K562 (cell line): ENCODE data around the gene PYY. TPM values are rescaled to one million over a fixed set of nuclear protein-coding genes. Genes with fewer than 3 reads are reported as not detected.
A peak's percentile ranks its signal among the peaks of the same experiment; 100 is the strongest.

Source experiments
- CEBPB ChIP-seq: fragments of 450-650 bp; IDR thresholded peaks from 2 replicates; pipeline ENCODE4 v1.6.1; 2016; ENCODE audit warnings: missing genetic modification characterization, missing compliant biosample characterization
- CXXC5 ChIP-seq: fragments of 250-450 bp; sonication (Bioruptor Pico); IDR thresholded peaks from 2 replicates; pipeline ENCODE4 v1.8.0; 2022; ENCODE audit warnings: inconsistent platforms, mild to moderate bottlenecking, moderate library complexity
- FOXP1 ChIP-seq: sonication (generic); formaldehyde crosslinking; IDR thresholded peaks from 2 replicates; pipeline ENCODE4 v1.8.0; 2022; ENCODE audit warnings: mild to moderate bottlenecking, missing genetic modification reagents
- PPARD ChIP-seq: fragments of 250-450 bp; sonication (Bioruptor Pico); IDR thresholded peaks from 2 replicates; pipeline ENCODE4 v1.8.0; 2022; ENCODE audit warnings: inconsistent platforms, mild to moderate bottlenecking, moderate library complexity
- RAD21 ChIP-seq, 2 experiments: fragments of 250-450 bp in 1 of 2; fragments of 450-650 bp in 1 of 2; sonication (Bioruptor Pico) in 1 of 2; formaldehyde crosslinking in 1 of 2; IDR thresholded peaks in 1 of 2; conservative IDR thresholded peaks in 1 of 2; 2 replicates each; pipeline versions ENCODE4 v1.4.0 to v1.8.0; 2020 to 2022; ENCODE audit warnings: mild to moderate bottlenecking in 2 of 2, moderate library complexity in 1 of 2
- SNIP1 ChIP-seq: fragments of 450-650 bp; IDR thresholded peaks from 2 replicates; pipeline ENCODE4 v1.7.1; 2017; ENCODE audit warnings: low read depth, mild to moderate bottlenecking
- SRSF3 ChIP-seq: fragments of 200-400 bp; formaldehyde crosslinking; IDR thresholded peaks from 2 replicates; pipeline ENCODE4 v1.6.1; 2016; ENCODE audit warnings: mild to moderate bottlenecking, low read length, moderate library complexity; ENCODE audit not compliant: insufficient read depth
- ZNF121 ChIP-seq: sonication (generic); formaldehyde crosslinking; conservative IDR thresholded peaks from 2 replicates; pipeline ENCODE4 v1.8.0; 2022; ENCODE audit warnings: missing genetic modification reagents
- ZNF224 ChIP-seq: sonication (generic); formaldehyde crosslinking; IDR thresholded peaks from 2 replicates; pipeline ENCODE4 v1.8.0; 2022; ENCODE audit warnings: mild to moderate bottlenecking, missing genetic modification reagents
- ZNF23 ChIP-seq: fragments of 250-450 bp; sonication (Bioruptor Pico); IDR thresholded peaks from 2 replicates; pipeline ENCODE4 v1.4.0; 2020; ENCODE audit warnings: mild to moderate bottlenecking
- ZNF696 ChIP-seq: fragments of 250-450 bp; sonication (Bioruptor Pico); conservative IDR thresholded peaks from 2 replicates; pipeline ENCODE4 v1.4.0; 2020; ENCODE audit warnings: mild to moderate bottlenecking, moderate library complexity
- ZSCAN32 ChIP-seq: fragments of 450-650 bp; formaldehyde crosslinking; IDR thresholded peaks from 2 replicates; pipeline ENCODE4 v1.4.0; 2020; ENCODE audit warnings: mild to moderate bottlenecking, moderate library complexity
- polyA plus RNA-seq, 8 experiments: library from polyadenylated mRNA; depleted of rRNA in 4 of 8; stranded (reverse) in 5 of 8; unstranded in 3 of 8; fragments of >200 nt; fragmentation: Nextera tagmentation in 2 of 8; fragmentation: Illumina TruSeq in 1 of 8; extraction: Ambion mirVana in 2 of 8; extraction: Trizol in 1 of 8; gene quantifications; 2 replicates each; pipeline versions ENCODE4 v1.2.1 to v1.2.3, GENCODE V29; 2011 to 2014; ENCODE audit warnings: inconsistent platforms in 1 of 8, missing spikeins in 1 of 8
- total RNA-seq, 7 experiments: library from RNA; depleted of rRNA in 6 of 7; stranded (reverse); fragments of >200 nt in 6 of 7; fragmentation: Illumina TruSeq in 2 of 7; extraction: Trizol in 2 of 7; gene quantifications; 2 replicates each; pipeline versions ENCODE4 v1.2.1 to v1.2.3, GENCODE V29; 2011 to 2021; ENCODE audit warnings: low replicate concordance in 1 of 7
- TF ChIP-seq, protein P1 (sequence below): fragments of 200-600 bp; sonication (generic); IDR thresholded peaks from one replicate; pipeline ENCODE4 v1.6.1; 2012; ENCODE audit warnings: mild to moderate bottlenecking, low read depth, low read length, inconsistent platforms
- TF ChIP-seq, protein P2 (sequence below): sonication (generic); formaldehyde crosslinking; IDR thresholded peaks from 2 replicates; pipeline ENCODE4 v1.8.0; 2022; ENCODE audit warnings: mild to moderate bottlenecking, missing genetic modification reagents
- TF ChIP-seq, protein P3 (sequence below): fragments of 250-450 bp; sonication (Bioruptor Pico); IDR thresholded peaks from 2 replicates; pipeline ENCODE4 v1.4.0; 2020; ENCODE audit warnings: borderline replicate concordance

Gene PYY
- total and polyA plus RNA-seq, 9 of the 15 experiments (the other 6 are each of a cell fraction or from before 2014, with no cell fraction given) = not detected

DNA sequence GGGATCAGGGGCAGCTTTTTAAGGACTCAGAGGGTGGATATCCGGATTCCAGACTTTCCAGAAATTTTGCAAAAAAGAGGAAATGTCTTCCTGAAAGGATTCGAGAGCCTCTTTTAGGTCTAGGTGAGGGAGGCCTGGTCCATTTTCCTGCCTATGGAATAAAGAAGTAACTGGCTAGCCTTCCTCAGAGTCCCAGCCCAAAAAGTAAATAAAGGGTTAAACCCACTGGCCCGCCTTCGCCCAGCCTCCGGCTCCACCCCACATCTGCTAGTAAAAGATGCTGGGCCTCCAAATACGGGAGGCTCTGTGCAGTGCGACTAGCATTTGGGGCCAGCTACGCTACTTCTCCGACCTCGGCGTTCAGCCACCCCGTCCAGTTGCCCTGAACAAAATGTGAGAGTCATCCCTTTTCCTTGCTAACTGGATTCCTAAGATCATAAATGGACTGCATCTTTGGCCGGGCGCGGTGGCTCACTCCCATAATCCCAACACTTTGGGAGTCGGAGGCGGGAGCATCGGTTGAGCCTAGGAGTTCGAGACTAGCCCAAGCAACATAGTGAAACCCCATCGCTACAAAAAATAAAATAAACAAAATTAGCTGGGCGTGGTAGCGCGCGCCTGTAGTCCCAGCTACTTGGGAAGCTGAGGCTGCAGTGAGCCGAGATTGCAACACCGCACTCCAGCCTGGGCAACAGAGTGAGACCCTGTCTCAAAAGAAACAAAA, 45.6 kb downstream of the PYY start (continued):
- TF ChIP-seq, protein P1, sequence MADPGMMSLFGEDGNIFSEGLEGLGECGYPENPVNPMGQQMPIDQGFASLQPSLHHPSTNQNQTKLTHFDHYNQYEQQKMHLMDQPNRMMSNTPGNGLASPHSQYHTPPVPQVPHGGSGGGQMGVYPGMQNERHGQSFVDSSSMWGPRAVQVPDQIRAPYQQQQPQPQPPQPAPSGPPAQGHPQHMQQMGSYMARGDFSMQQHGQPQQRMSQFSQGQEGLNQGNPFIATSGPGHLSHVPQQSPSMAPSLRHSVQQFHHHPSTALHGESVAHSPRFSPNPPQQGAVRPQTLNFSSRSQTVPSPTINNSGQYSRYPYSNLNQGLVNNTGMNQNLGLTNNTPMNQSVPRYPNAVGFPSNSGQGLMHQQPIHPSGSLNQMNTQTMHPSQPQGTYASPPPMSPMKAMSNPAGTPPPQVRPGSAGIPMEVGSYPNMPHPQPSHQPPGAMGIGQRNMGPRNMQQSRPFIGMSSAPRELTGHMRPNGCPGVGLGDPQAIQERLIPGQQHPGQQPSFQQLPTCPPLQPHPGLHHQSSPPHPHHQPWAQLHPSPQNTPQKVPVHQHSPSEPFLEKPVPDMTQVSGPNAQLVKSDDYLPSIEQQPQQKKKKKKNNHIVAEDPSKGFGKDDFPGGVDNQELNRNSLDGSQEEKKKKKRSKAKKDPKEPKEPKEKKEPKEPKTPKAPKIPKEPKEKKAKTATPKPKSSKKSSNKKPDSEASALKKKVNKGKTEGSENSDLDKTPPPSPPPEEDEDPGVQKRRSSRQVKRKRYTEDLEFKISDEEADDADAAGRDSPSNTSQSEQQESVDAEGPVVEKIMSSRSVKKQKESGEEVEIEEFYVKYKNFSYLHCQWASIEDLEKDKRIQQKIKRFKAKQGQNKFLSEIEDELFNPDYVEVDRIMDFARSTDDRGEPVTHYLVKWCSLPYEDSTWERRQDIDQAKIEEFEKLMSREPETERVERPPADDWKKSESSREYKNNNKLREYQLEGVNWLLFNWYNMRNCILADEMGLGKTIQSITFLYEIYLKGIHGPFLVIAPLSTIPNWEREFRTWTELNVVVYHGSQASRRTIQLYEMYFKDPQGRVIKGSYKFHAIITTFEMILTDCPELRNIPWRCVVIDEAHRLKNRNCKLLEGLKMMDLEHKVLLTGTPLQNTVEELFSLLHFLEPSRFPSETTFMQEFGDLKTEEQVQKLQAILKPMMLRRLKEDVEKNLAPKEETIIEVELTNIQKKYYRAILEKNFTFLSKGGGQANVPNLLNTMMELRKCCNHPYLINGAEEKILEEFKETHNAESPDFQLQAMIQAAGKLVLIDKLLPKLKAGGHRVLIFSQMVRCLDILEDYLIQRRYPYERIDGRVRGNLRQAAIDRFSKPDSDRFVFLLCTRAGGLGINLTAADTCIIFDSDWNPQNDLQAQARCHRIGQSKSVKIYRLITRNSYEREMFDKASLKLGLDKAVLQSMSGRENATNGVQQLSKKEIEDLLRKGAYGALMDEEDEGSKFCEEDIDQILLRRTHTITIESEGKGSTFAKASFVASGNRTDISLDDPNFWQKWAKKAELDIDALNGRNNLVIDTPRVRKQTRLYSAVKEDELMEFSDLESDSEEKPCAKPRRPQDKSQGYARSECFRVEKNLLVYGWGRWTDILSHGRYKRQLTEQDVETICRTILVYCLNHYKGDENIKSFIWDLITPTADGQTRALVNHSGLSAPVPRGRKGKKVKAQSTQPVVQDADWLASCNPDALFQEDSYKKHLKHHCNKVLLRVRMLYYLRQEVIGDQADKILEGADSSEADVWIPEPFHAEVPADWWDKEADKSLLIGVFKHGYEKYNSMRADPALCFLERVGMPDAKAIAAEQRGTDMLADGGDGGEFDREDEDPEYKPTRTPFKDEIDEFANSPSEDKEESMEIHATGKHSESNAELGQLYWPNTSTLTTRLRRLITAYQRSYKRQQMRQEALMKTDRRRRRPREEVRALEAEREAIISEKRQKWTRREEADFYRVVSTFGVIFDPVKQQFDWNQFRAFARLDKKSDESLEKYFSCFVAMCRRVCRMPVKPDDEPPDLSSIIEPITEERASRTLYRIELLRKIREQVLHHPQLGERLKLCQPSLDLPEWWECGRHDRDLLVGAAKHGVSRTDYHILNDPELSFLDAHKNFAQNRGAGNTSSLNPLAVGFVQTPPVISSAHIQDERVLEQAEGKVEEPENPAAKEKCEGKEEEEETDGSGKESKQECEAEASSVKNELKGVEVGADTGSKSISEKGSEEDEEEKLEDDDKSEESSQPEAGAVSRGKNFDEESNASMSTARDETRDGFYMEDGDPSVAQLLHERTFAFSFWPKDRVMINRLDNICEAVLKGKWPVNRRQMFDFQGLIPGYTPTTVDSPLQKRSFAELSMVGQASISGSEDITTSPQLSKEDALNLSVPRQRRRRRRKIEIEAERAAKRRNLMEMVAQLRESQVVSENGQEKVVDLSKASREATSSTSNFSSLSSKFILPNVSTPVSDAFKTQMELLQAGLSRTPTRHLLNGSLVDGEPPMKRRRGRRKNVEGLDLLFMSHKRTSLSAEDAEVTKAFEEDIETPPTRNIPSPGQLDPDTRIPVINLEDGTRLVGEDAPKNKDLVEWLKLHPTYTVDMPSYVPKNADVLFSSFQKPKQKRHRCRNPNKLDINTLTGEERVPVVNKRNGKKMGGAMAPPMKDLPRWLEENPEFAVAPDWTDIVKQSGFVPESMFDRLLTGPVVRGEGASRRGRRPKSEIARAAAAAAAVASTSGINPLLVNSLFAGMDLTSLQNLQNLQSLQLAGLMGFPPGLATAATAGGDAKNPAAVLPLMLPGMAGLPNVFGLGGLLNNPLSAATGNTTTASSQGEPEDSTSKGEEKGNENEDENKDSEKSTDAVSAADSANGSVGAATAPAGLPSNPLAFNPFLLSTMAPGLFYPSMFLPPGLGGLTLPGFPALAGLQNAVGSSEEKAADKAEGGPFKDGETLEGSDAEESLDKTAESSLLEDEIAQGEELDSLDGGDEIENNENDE = no peak
- peak; percentile 37; the same call in 1 of the 2 replicates for TF ChIP-seq SNIP1
- no peak for TF ChIP-seq CXXC5
- no peak for TF ChIP-seq PPARD (CRISPR knock-in tag)
- no peak for TF ChIP-seq RAD21 (CRISPR knock-in tag; conservative IDR thresholded peaks at IDR 0.05 in 1 of 2, IDR thresholded peaks at IDR 0.05 in 1 of 2)
- TF ChIP-seq, protein P2, sequence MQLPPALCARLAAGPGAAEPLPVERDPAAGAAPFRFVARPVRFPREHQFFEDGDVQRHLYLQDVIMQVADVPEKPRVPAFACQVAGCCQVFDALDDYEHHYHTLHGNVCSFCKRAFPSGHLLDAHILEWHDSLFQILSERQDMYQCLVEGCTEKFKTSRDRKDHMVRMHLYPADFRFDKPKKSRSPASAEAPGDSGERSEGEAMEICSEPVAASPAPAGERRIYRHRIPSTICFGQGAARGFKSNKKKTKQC (CRISPR knock-in tag) = no peak
- TF ChIP-seq ZNF121 (CRISPR knock-in tag) = peak; percentile 41; the same call in 1 of the 2 replicates
- no peak for TF ChIP-seq ZSCAN32 (CRISPR knock-in tag)
- TF ChIP-seq, protein P3, sequence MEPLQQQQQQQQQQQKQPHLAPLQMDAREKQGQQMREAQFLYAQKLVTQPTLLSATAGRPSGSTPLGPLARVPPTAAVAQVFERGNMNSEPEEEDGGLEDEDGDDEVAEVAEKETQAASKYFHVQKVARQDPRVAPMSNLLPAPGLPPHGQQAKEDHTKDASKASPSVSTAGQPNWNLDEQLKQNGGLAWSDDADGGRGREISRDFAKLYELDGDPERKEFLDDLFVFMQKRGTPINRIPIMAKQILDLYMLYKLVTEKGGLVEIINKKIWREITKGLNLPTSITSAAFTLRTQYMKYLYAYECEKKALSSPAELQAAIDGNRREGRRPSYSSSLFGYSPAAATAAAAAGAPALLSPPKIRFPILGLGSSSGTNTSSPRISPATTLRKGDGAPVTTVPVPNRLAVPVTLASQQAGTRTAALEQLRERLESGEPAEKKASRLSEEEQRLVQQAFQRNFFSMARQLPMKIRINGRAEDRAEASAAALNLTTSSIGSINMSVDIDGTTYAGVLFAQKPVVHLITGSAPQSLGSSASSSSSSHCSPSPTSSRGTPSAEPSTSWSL = no peak
- no peak for TF ChIP-seq FOXP1
- no peak for TF ChIP-seq ZNF696 (CRISPR knock-in tag)
- TF ChIP-seq ZNF23 (CRISPR knock-in tag) = no peak
- no peak for TF ChIP-seq ZNF224 (CRISPR knock-in tag)
- TF ChIP-seq SRSF3 = no peak
- peak; percentile 27; the same call in 1 of the 2 replicates for TF ChIP-seq CEBPB (tag)
